BJ (cell line): ENCODE data around the gene ERBB2. TPM values are rescaled to one million over a fixed set of nuclear protein-coding genes. Genes with fewer than 3 reads are reported as not detected.

ENCODE experiments used
- CTCF ChIA-PET: fragments of 350-600 bp; formaldehyde crosslinking; extraction: SDS; loops from one replicate; lab custom pipeline; 2021; ENCODE audit warnings: antibody characterized with exemption, inconsistent platforms; lab: Yijun Ruan, JAX
- POLR2A ChIA-PET: fragments of 300-600 bp; sonication (Branson Sonifier 250); formaldehyde crosslinking; extraction: SDS; loops from one replicate; lab custom pipeline; 2021; ENCODE audit warnings: antibody characterized with exemption; lab: Charles Lee
- DNase-seq: peaks from one replicate; pipeline ENCODE4 v3.0.0-alpha.2; 2011; ENCODE audit warnings: low read depth
- H3K27me3 ChIP-seq: 2 replicates; pipeline ENCODE4 v1.6.0; 2011; ENCODE audit warnings: low read length; ENCODE audit not compliant: control insufficient read depth, insufficient read depth
- H3K36me3 ChIP-seq: 2 replicates; pipeline ENCODE4 v1.5.1; 2011; ENCODE audit warnings: low read length; ENCODE audit not compliant: control insufficient read depth, insufficient read depth
- H3K4me3 ChIP-seq: 2 replicates; pipeline ENCODE4 v1.5.1; 2011; ENCODE audit warnings: low read depth, mild to moderate bottlenecking, control low read depth, low read length
- CTCF ChIP-seq: IDR thresholded peaks from 2 replicates; pipeline ENCODE4 v1.5.1; 2011; ENCODE audit warnings: low read depth, mild to moderate bottlenecking, control low read depth, inconsistent platforms, low read length, moderate library complexity; ENCODE audit not compliant: insufficient read depth
- polyA plus RNA-seq: library from polyadenylated mRNA; depleted of rRNA; stranded (reverse); fragments of >200 nt; gene quantifications from 2 replicates; pipeline ENCODE4 v1.2.3, GENCODE V29; 2011

The ERBB2 gene
- polyA plus RNA-seq, 1 experiment, result 35.4 TPM

DNA sequence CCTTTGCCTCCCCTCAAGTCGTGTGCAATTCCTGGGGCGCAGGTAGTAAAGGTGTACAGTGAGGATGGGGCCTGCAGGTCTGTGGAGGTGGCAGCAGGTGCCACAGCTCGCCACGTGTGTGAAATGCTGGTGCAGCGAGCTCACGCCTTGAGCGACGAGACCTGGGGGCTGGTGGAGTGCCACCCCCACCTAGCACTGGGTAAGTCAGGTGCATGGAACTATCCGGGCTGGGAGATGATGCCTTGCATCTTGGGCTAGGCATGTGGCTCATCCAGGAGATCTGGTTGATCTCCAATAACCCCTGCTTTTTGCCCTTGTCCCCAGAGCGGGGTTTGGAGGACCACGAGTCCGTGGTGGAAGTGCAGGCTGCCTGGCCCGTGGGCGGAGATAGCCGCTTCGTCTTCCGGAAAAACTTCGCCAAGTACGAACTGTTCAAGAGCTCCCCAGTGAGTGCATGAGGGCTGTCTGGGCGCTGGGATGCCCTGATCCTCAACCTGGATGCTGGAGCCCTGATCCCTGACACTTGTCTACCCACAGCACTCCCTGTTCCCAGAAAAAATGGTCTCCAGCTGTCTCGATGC is 43.1 kb downstream of the ERBB2 start:
- ChIA-PET POLR2A (no interaction called here), CTCF (interaction anchor here (0.9 kb wide), 1 partner anchor 121 kb away, joined by 3 read pairs; no protein-coding TSS in a partner anchor)
- no peak overlapping the region for H3K4me3 ChIP-seq
- no peaks in the 10 kb centered on the region; the same call in 1 of the 2 replicates for H3K36me3 ChIP-seq
- no peak for DNase-seq
- TF ChIP-seq CTCF, result no peak
- no peaks in the 10 kb centered on the region for H3K27me3 ChIP-seq

DNA sequence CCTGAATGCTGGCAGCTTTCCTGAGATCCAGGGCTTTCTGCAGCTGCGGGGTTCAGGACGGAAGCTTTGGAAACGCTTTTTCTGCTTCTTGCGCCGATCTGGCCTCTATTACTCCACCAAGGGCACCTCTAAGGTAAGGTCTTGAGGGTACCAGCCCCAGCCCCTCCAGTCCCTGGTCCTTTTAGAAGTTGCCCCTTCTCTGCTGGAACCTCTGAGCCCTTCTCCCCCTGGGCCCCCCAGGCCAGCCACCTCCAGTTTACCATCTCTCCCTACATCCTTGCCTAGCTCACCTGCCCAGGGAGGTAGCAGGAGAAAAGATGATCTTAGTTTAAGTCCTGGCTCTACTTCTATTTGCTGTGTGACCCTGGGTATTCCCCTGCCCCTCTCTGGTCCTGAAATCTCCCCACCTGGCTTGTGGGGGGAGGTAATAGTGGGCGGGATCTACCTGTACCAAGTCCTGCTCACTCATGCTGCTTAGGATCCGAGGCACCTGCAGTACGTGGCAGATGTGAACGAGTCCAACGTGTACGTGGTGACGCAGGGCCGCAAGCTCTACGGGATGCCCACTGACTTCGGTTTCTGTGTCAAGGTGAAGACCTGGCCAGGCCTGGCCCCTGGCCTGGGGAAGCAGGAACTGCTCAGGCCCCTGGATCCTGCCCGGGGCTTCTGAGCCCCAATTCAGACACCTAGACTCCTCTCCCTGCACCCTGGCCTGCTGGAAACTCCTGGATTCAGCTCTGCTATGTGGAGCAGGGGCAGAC is 44.4 kb downstream of the ERBB2 start:
- POLR2A ChIA-PET, result no interaction called here
- TF ChIP-seq CTCF, result no peak
- no peaks in the 10 kb centered on the region for H3K27me3 ChIP-seq
- no peak overlapping the region for H3K4me3 ChIP-seq
- no peaks in the 10 kb centered on the region; the same call in 1 of the 2 replicates for H3K36me3 ChIP-seq
- DNase-seq, result no peak
- CTCF ChIA-PET, result interaction anchor here (0.6 to 1.6 kb wide), 7 partner anchors 9 to 210 kb away, joined by 3 to 5 read pairs (median 3); no protein-coding TSS in a partner anchor

DNA sequence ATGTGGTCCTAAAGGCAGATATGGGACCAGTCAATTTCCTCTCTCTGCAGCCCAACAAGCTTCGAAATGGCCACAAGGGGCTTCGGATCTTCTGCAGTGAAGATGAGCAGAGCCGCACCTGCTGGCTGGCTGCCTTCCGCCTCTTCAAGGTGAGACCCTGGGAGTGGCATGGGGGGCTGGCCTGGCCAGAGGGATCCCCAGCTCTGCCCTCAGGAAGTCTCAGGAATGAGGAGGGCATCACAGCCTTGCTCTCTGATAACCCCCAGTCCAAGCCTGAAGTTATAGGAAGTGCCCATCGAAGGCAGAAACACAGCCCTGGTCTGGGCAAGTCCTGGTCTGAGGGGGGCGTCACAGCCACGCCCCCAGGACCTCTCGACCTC is 45.0 kb downstream of the ERBB2 start:
- Histone ChIP-seq H3K36me3 (no peaks in the 10 kb centered on the region; the same call in 1 of the 2 replicates), H3K4me3 (no peak overlapping the region), H3K27me3 (no peaks in the 10 kb centered on the region)
- DNase-seq, result no peak
- TF ChIP-seq CTCF, result no peak
- POLR2A ChIA-PET, result no interaction called here
- CTCF ChIA-PET, result interaction anchor here (0.6 to 1.6 kb wide), 5 partner anchors 8 to 210 kb away, joined by 3 to 5 read pairs (median 3); no protein-coding TSS in a partner anchor

GRCh38 chr17:39745335-39746144 is 45.7 kb downstream of the ERBB2 start:
- H3K4me3 ChIP-seq, result no peak overlapping the region
- POLR2A ChIA-PET, result no interaction called here
- CTCF ChIA-PET, result interaction anchor here (0.6 to 1.6 kb wide), 2 partner anchors 124 to 209 kb away, joined by 3 to 4 read pairs; no protein-coding TSS in a partner anchor

More at GRCh38 chr17:39745335-39746144, 45.7 kb downstream of the ERBB2 start:
- H3K27me3 ChIP-seq, result no peaks in the 10 kb centered on the region
- no peak for TF ChIP-seq CTCF
- no peak for DNase-seq
- no peaks in the 10 kb centered on the region; the same call in 1 of the 2 replicates for H3K36me3 ChIP-seq
